Sigmoid colon (tissue), 4 donors: ENCODE data around the gene ITPRIPL2.

Experiments
- CTCF ChIP-seq, 4 experiments: fragments of 450-650 bp in 3 of 4; fragments of 200-600 bp in 1 of 4; IDR thresholded peaks; one replicate each; pipeline ENCODE4 v1.5.1; 2016 to 2019; ENCODE audit warnings: antibody characterized with exemption in 4 of 4, mild to moderate bottlenecking in 3 of 4, moderate library complexity in 2 of 4
- EP300 ChIP-seq, 4 donors: sonication (generic); formaldehyde crosslinking; IDR thresholded peaks; one replicate each; pipeline ENCODE4 v1.6.1; 2017; ENCODE audit warnings: antibody characterized with exemption in 4 of 4
- POLR2A ChIP-seq, 2 donors: fragments of 450-650 bp; IDR thresholded peaks; one replicate each; pipeline ENCODE4 v1.6.1; 2016; ENCODE audit warnings: antibody characterized with exemption in 2 of 2, mild to moderate bottlenecking in 2 of 2, moderate library complexity in 2 of 2

- TF ChIP-seq CTCF (IDR thresholded peaks at IDR 0.05) (no peak), EP300 (IDR thresholded peaks at IDR 0.05) (no peak), POLR2A (IDR thresholded peaks at IDR 0.05) (no peak)
Observed at GRCh38 chr16:19165101-19165500, 51.3 kb downstream of the ITPRIPL2 start.
